Measurements from ENCODE around the gene ANKRD34A.
A peak's percentile ranks its signal among the peaks of the same experiment; 100 is the strongest.

Gene ANKRD34A

GRCh38 chr1:145982010-145982723 is 17.8 kb upstream of the ANKRD34A start:
- Mint-ChIP-seq H3K27ac (no peak overlapping the region), H3K36me3 (ENCODE audit: low read depth) (no peaks in the 10 kb centered on the region), H3K4me1 (ENCODE audit: low read depth) (no peaks in the 10 kb centered on the region), H3K27me3 (no peaks in the 10 kb centered on the region), H3K4me3 (no peak overlapping the region), H3K9me3 (no peaks in the 10 kb centered on the region)

DNA sequence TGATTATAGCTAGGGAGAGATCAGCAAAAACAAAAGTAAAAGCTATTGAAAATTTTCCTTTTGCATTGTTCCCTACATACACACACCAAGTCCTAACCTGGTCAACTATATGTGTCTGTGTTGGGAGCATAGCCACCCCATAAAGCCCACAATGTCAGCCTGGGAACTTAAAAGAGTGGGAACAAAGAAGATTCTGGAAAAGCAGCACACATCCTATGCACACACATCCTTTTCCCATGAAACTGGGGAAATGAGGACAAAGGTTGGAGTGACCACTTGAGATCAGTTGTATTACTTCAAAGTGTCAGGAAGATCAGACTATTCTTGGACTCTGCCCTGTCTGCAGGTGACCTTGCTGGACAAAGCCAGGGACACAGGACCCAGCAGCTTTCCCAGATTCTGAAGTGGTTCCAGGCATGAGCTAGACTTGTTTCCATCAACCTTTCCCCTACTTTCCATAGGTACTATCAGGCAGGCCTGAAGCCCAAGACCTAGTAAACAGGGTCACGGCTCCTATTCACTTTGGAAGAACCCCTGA is 16.2 kb upstream of the ANKRD34A start:
- no peaks in the 10 kb centered on the region for H3K4me1 Mint-ChIP-seq (ENCODE audit: low read depth)
- no peaks in the 10 kb centered on the region for H3K27me3 Mint-ChIP-seq
- no peak overlapping the region for H3K4me3 Mint-ChIP-seq
- H3K27ac Mint-ChIP-seq: no peak overlapping the region
- H3K9me3 Mint-ChIP-seq: no peaks in the 10 kb centered on the region
- no peaks in the 10 kb centered on the region for H3K36me3 Mint-ChIP-seq (ENCODE audit: low read depth)

GRCh38 chr1:145979746-145980456 is 15.5 kb upstream of the ANKRD34A start:
- Mint-ChIP-seq H3K27me3 (no peaks in the 10 kb centered on the region), H3K4me1 (ENCODE audit: low read depth) (no peaks in the 10 kb centered on the region), H3K36me3 (ENCODE audit: low read depth) (no peaks in the 10 kb centered on the region), H3K27ac (no peak overlapping the region), H3K4me3 (no peak overlapping the region), H3K9me3 (no peaks in the 10 kb centered on the region)

- Mint-ChIP-seq H3K4me1 (ENCODE audit: low read depth) (peaks cover 6% of the 10 kb centered on the region), H3K4me3 (no peak overlapping the region), H3K36me3 (ENCODE audit: low read depth) (no peaks in the 10 kb centered on the region), H3K9me3 (no peaks in the 10 kb centered on the region), H3K27ac (no peak overlapping the region), H3K27me3 (no peaks in the 10 kb centered on the region)
Observed at GRCh38 chr1:145978854-145979745, 14.7 kb upstream of the ANKRD34A start.

GRCh38 chr1:145978471-145978853 is 14.1 kb upstream of the ANKRD34A start:
- Mint-ChIP-seq H3K27ac (no peak overlapping the region), H3K9me3 (no peaks in the 10 kb centered on the region), H3K4me3 (no peak overlapping the region), H3K4me1 (ENCODE audit: low read depth) (peaks cover 10% of the 10 kb centered on the region), H3K36me3 (ENCODE audit: low read depth) (no peaks in the 10 kb centered on the region), H3K27me3 (no peaks in the 10 kb centered on the region)

- no peak overlapping the region for H3K4me3 Mint-ChIP-seq
- H3K4me1 Mint-ChIP-seq (ENCODE audit: low read depth): peaks cover 17% of the 10 kb centered on the region
- H3K9me3 Mint-ChIP-seq: no peaks in the 10 kb centered on the region
- H3K27me3 Mint-ChIP-seq: no peaks in the 10 kb centered on the region
- no peak overlapping the region for H3K27ac Mint-ChIP-seq
- H3K36me3 Mint-ChIP-seq (ENCODE audit: low read depth): peaks cover 4% of the 10 kb centered on the region
Observed at GRCh38 chr1:145977486-145978470, 13.4 kb upstream of the ANKRD34A start.

DNA sequence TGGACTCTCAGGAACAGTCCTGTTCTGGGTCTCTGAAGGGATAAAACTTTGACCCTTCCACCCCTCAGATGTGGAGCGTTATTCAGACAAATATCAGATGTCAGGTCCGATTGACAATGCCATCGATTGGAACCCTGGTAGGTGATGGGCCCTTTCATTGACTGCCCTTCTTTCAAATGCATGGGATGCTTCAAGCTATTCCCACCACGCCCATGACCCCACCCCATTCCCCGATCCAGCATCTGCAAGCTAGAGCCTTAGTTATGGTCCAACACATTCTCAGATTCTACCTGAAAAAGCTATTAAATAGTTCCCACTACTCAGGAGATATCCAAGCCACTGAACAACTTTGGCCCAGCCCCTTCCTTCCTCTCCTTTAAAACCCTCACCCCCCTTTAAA is 12.6 kb upstream of the ANKRD34A start:
- no peak overlapping the region for H3K4me3 Mint-ChIP-seq
- H3K4me1 Mint-ChIP-seq (ENCODE audit: low read depth): peaks cover 19% of the 10 kb centered on the region
- no peaks in the 10 kb centered on the region for H3K27me3 Mint-ChIP-seq
- H3K27ac Mint-ChIP-seq: no peak overlapping the region
- H3K36me3 Mint-ChIP-seq (ENCODE audit: low read depth): peaks cover 4% of the 10 kb centered on the region
- H3K9me3 Mint-ChIP-seq: no peaks in the 10 kb centered on the region

DNA sequence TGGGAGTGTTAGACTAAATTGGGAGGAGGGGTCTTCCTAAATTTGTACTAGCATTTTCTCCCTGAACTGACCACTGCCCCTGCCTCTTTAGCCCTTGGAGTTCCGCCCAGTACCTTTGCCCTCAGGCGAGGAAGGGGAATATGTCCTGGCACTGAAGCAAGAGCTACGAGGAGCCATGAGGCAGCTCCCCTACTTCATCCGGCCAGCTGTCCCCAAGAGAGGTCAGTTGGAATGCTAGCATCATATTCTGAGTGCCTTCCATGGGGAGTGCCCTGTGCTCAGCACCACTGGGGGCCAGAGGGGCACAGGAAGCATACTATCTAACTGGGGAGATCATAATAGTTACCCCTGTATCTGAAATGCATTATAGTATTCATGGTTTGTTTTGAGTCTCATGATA is 10.8 kb upstream of the ANKRD34A start:
- no peaks in the 10 kb centered on the region for H3K9me3 Mint-ChIP-seq
- H3K27me3 Mint-ChIP-seq: no peaks in the 10 kb centered on the region
- no peak overlapping the region for H3K27ac Mint-ChIP-seq
- H3K4me3 Mint-ChIP-seq: no peak overlapping the region
- H3K36me3 Mint-ChIP-seq (ENCODE audit: low read depth): peaks cover 4% of the 10 kb centered on the region
- H3K4me1 Mint-ChIP-seq (ENCODE audit: low read depth): peaks cover 19% of the 10 kb centered on the region

DNA sequence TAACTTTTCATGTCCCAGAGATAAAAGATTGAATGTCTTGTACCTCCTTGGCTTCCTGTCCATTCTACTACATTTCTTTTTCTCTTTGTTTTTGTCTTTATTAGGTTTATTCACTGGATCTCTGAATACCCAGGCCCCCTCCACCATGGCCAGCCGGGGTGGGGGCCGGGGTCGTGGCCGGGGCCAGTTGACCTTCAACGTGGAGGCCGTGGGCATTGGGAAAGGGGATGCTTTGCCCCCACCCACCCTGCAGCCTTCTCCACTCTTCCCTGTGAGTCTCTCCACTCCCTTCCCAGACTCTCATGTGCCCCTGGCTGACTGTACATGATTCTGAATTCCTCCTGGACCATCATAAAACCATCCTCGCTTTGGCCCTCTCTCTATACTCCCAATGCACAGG is 10.3 kb upstream of the ANKRD34A start:
- no peaks in the 10 kb centered on the region for H3K9me3 Mint-ChIP-seq
- no peaks in the 10 kb centered on the region for H3K27me3 Mint-ChIP-seq
- no peak overlapping the region for H3K27ac Mint-ChIP-seq
- no peak overlapping the region for H3K4me3 Mint-ChIP-seq
- H3K36me3 Mint-ChIP-seq (ENCODE audit: low read depth): peaks cover 4% of the 10 kb centered on the region
- H3K4me1 Mint-ChIP-seq (ENCODE audit: low read depth): peaks cover 22% of the 10 kb centered on the region

- no peak overlapping the region for H3K27ac Mint-ChIP-seq
- H3K9me3 Mint-ChIP-seq: no peaks in the 10 kb centered on the region
- no peak overlapping the region for H3K4me3 Mint-ChIP-seq
Observed at GRCh38 chr1:145972580-145972979, 8.2 kb upstream of the ANKRD34A start.

GRCh38 chr1:145967288-145967687 is 2.9 kb upstream of the ANKRD34A start:
- Mint-ChIP-seq H3K9me3 (no peaks in the 10 kb centered on the region), H3K4me3 (no peak overlapping the region), H3K4me1 (ENCODE audit: low read depth) (peaks cover 38% of the 10 kb centered on the region)

More at GRCh38 chr1:145972580-145972979, 8.2 kb upstream of the ANKRD34A start:
- peaks cover 34% of the 10 kb centered on the region for H3K4me1 Mint-ChIP-seq (ENCODE audit: low read depth)
- no peaks in the 10 kb centered on the region for H3K27me3 Mint-ChIP-seq
- H3K36me3 Mint-ChIP-seq (ENCODE audit: low read depth): peaks cover 11% of the 10 kb centered on the region

DNA sequence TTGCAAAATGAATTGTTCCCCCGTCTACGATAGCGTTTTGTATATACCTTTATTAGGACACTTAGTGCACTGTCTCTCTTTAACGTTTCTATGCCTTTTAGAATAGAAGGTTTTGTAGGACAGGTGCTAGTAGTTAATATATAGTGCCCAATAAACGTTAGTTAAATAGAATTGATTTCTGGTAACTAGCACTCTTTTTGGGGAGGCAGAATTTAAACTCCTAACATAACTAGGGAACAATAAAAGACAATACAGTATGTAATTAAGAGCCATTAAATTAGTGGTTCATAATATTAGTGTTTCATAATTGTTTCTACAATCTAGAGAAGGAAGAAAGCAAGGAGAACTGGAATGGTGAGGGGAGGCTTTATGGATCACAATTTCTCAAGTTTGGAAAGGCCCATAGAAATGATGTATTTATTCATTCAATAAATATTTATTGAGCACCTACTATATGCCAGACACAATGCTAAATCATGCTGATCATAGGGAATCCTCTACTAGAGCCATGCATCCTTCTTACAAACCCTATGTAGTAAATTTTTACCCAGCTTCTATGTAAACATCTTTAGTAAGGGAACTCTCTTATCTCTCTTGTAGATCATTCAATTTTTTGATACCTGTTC is 857 bp upstream of the ANKRD34A start:
- Mint-ChIP-seq H3K9me3 (no peaks in the 10 kb centered on the region), H3K27me3 (no peaks in the 10 kb centered on the region), H3K4me3 (peak overlapping the region; percentile 97), H3K27ac (peak overlapping the region; percentile 86), H3K4me1 (ENCODE audit: low read depth) (peaks cover 43% of the 10 kb centered on the region), H3K36me3 (ENCODE audit: low read depth) (peaks cover 12% of the 10 kb centered on the region)

More at GRCh38 chr1:145967288-145967687, 2.9 kb upstream of the ANKRD34A start:
- Mint-ChIP-seq H3K27me3 (no peaks in the 10 kb centered on the region), H3K27ac (no peak overlapping the region), H3K36me3 (ENCODE audit: low read depth) (peaks cover 12% of the 10 kb centered on the region)

- Mint-ChIP-seq H3K4me3 (peak overlapping the region; percentile 97), H3K27ac (peak overlapping the region; percentile 86), H3K36me3 (ENCODE audit: low read depth) (peaks cover 12% of the 10 kb centered on the region), H3K4me1 (ENCODE audit: low read depth) (peaks cover 53% of the 10 kb centered on the region), H3K27me3 (no peaks in the 10 kb centered on the region), H3K9me3 (no peaks in the 10 kb centered on the region)
Observed at GRCh38 chr1:145963265-145964019, 933 bp downstream of the ANKRD34A start.
